CD4-positive, CD25-positive, alpha-beta regulatory T cell (primary cell): ENCODE measurements around the gene OBP2B. TPM values are rescaled to one million over a fixed set of nuclear protein-coding genes. Genes with fewer than 3 reads are reported as not detected.
A peak's percentile ranks its signal among the peaks of the same experiment; 100 is the strongest.

Experiments
- ATAC-seq, 2 donors: fragments of 150-1000 bp; cut with Tn5 transposase; one replicate each; pipeline ENCODE4 v1.10.0; 2021; ENCODE audit warnings: low read depth in 2 of 2, moderate number of reproducible peaks in 2 of 2, moderate library complexity in 1 of 2
- DNase-seq, 3 donors: peaks; one replicate each; pipeline versions ENCODE4 v3.0.0 to v3.0.0-alpha.2; 2012 to 2022; ENCODE audit warnings: mixed read lengths in 1 of 3
- H3K27ac ChIP-seq: one replicate; pipeline ENCODE4 v1.7.0; 2013; ENCODE audit warnings: mild to moderate bottlenecking, low read length; ENCODE audit not compliant: insufficient read depth, poor library complexity, severe bottlenecking
- H3K27me3 ChIP-seq: one replicate; pipeline ENCODE4 v1.7.0; 2013; ENCODE audit warnings: low read length; ENCODE audit not compliant: control insufficient read depth, insufficient read depth
- H3K36me3 ChIP-seq: one replicate; pipeline ENCODE4 v1.7.0; 2013; ENCODE audit warnings: mild to moderate bottlenecking, low read length, moderate library complexity; ENCODE audit not compliant: control insufficient read depth, insufficient read depth
- H3K4me1 ChIP-seq: 2 replicates; pipeline ENCODE4 v1.7.0; 2013; ENCODE audit warnings: mild to moderate bottlenecking, low read length; ENCODE audit not compliant: insufficient read depth, control insufficient read depth, poor library complexity, severe bottlenecking
- H3K4me3 ChIP-seq: one replicate; pipeline ENCODE4 v1.7.0; 2013; ENCODE audit warnings: low read depth, mild to moderate bottlenecking, low read length, moderate library complexity
- H3K9me3 ChIP-seq, 2 experiments: 1 replicate in 1 of 2; 2 replicates in 1 of 2; pipeline ENCODE4 v1.7.0; 2013; ENCODE audit warnings: low read length in 2 of 2, mild to moderate bottlenecking in 1 of 2, moderate library complexity in 1 of 2; ENCODE audit not compliant: control insufficient read depth in 2 of 2
- H3K27ac Mint-ChIP-seq, 3 donors: one replicate each; pipeline ENCODE4 v1.8.0; 2020 to 2022; ENCODE audit warnings: mild to moderate bottlenecking in 3 of 3, mixed read lengths in 3 of 3, moderate library complexity in 2 of 3
- H3K27me3 Mint-ChIP-seq: one replicate; pipeline ENCODE4 v1.8.0; 2022; ENCODE audit warnings: mild to moderate bottlenecking, mixed read lengths
- H3K36me3 Mint-ChIP-seq: one replicate; pipeline ENCODE4 v1.8.0; 2020; ENCODE audit warnings: mixed read lengths
- H3K4me1 Mint-ChIP-seq, 4 donors: one replicate each; pipeline ENCODE4 v1.8.0; 2020 to 2022; ENCODE audit warnings: mixed read lengths in 4 of 4, mild to moderate bottlenecking in 1 of 4
- H3K4me3 Mint-ChIP-seq, 4 donors: one replicate each; pipeline ENCODE4 v1.8.0; 2020 to 2022; ENCODE audit warnings: mild to moderate bottlenecking in 4 of 4, mixed read lengths in 4 of 4, moderate library complexity in 3 of 4
- H3K9me3 Mint-ChIP-seq, 7 donors: one replicate each; pipeline ENCODE4 v1.8.0; 2020 to 2022; ENCODE audit warnings: mixed read lengths in 7 of 7, mild to moderate bottlenecking in 3 of 7, moderate library complexity in 2 of 7
- polyA plus RNA-seq, 4 donors: library from polyadenylated mRNA; unstranded; fragments of 300-500 nt; fragmentation: Illumina TruSeq; gene quantifications; one replicate each; pipeline ENCODE4 v1.2.3, GENCODE V29; 2021
- total RNA-seq: library from RNA; stranded (reverse); gene quantifications from one replicate; pipeline ENCODE4 v1.2.3, GENCODE V29; 2022

The OBP2B gene
- total and polyA plus RNA-seq, 5 donors from 2014 or later = not detected

- Mint-ChIP-seq H3K9me3 (no peaks in the 10 kb centered on the region), H3K36me3 (no peaks in the 10 kb centered on the region), H3K27me3 (peaks cover 24% of the 10 kb centered on the region), H3K4me3 (no peak overlapping the region), H3K4me1 (peaks cover 0 to 12% (median 10%) of the 10 kb centered on the region in 4 donors), H3K27ac (no peak overlapping the region)
- no peak for ATAC-seq
- Histone ChIP-seq H3K36me3 (no peaks in the 10 kb centered on the region), H3K27ac (no peak overlapping the region), H3K9me3 (no peaks in the 10 kb centered on the region), H3K4me1 (peaks cover 7% of the 10 kb centered on the region), H3K4me3 (no peak overlapping the region), H3K27me3 (peaks cover 12% of the 10 kb centered on the region)
- DNase-seq = no peak
Observed at GRCh38 chr9:133187561-133188005, 21.5 kb downstream of the OBP2B start.

- peaks cover 7% of the 10 kb centered on the region for H3K4me1 ChIP-seq
- H3K27me3 ChIP-seq = peaks cover 14% of the 10 kb centered on the region
- H3K4me3 ChIP-seq = no peak overlapping the region
- Mint-ChIP-seq H3K9me3 (no peaks in the 10 kb centered on the region), H3K27ac (peak overlapping the region in 1 of 3 donors; percentile 25), H3K4me3 (no peak overlapping the region), H3K4me1 (peaks cover 0 to 12% (median 10%) of the 10 kb centered on the region in 4 donors), H3K36me3 (no peaks in the 10 kb centered on the region), H3K27me3 (peaks cover 23% of the 10 kb centered on the region)
- DNase-seq (no peak), ATAC-seq (no peak)
- no peaks in the 10 kb centered on the region for H3K9me3 ChIP-seq
- no peaks in the 10 kb centered on the region for H3K36me3 ChIP-seq
- H3K27ac ChIP-seq = no peak overlapping the region
Observed at GRCh38 chr9:133186736-133187135, 22.3 kb downstream of the OBP2B start.

- H3K36me3 Mint-ChIP-seq = no peaks in the 10 kb centered on the region
- Histone ChIP-seq H3K27ac (no peak overlapping the region), H3K27me3 (peaks cover 14% of the 10 kb centered on the region), H3K36me3 (no peaks in the 10 kb centered on the region), H3K4me3 (peak overlapping the region; percentile 10), H3K9me3 (no peaks in the 10 kb centered on the region), H3K4me1 (peaks cover 7% of the 10 kb centered on the region)
- peaks cover 29% of the 10 kb centered on the region for H3K27me3 Mint-ChIP-seq
- peaks cover 2 to 12% (median 10%) of the 10 kb centered on the region in 4 donors for H3K4me1 Mint-ChIP-seq
- peak overlapping the region in 1 of 4 donors; percentile 41 for H3K4me3 Mint-ChIP-seq
- no peaks in the 10 kb centered on the region for H3K9me3 Mint-ChIP-seq
- ATAC-seq = peak; percentile 37 to 38
- peak in 2 of 3 donors; percentile 27 to 65 for DNase-seq
- H3K27ac Mint-ChIP-seq = no peak overlapping the region
Observed at GRCh38 chr9:133184971-133185370, 24.1 kb downstream of the OBP2B start.

GRCh38 chr9:133182151-133182550 is 26.9 kb downstream of the OBP2B start:
- no peak overlapping the region for H3K4me3 Mint-ChIP-seq
- H3K27me3 Mint-ChIP-seq = peaks cover 35% of the 10 kb centered on the region
- DNase-seq (no peak), ATAC-seq (no peak)
- H3K9me3 Mint-ChIP-seq = no peaks in the 10 kb centered on the region
- H3K36me3 ChIP-seq = no peaks in the 10 kb centered on the region
- no peaks in the 10 kb centered on the region for H3K9me3 ChIP-seq
- H3K36me3 Mint-ChIP-seq = no peaks in the 10 kb centered on the region
- no peak overlapping the region for H3K27ac ChIP-seq
- H3K27me3 ChIP-seq = peaks cover 14% of the 10 kb centered on the region
- peaks cover 7% of the 10 kb centered on the region for H3K4me1 ChIP-seq
- H3K4me3 ChIP-seq = no peak overlapping the region
- no peak overlapping the region for H3K27ac Mint-ChIP-seq
- H3K4me1 Mint-ChIP-seq = peaks cover 4 to 12% (median 10%) of the 10 kb centered on the region in 4 donors

GRCh38 chr9:133181561-133181960 is 27.5 kb downstream of the OBP2B start:
- DNase-seq (no peak), ATAC-seq (no peak)
- Mint-ChIP-seq H3K27me3 (peaks cover 41% of the 10 kb centered on the region), H3K4me3 (no peak overlapping the region), H3K4me1 (peaks cover 4 to 12% (median 10%) of the 10 kb centered on the region in 4 donors), H3K27ac (no peak overlapping the region), H3K9me3 (no peaks in the 10 kb centered on the region), H3K36me3 (no peaks in the 10 kb centered on the region)
- peaks cover 14% of the 10 kb centered on the region for H3K27me3 ChIP-seq
- H3K4me3 ChIP-seq = no peak overlapping the region
- no peaks in the 10 kb centered on the region for H3K36me3 ChIP-seq
- H3K9me3 ChIP-seq = no peaks in the 10 kb centered on the region
- peaks cover 7% of the 10 kb centered on the region for H3K4me1 ChIP-seq
- no peak overlapping the region for H3K27ac ChIP-seq

- no peak for ATAC-seq
Observed at GRCh38 chr9:133180953-133181352, 28.1 kb downstream of the OBP2B start.

GRCh38 chr9:133173056-133173455 is 36.0 kb downstream of the OBP2B start:
- H3K4me3 ChIP-seq = no peak overlapping the region
- no peaks in the 10 kb centered on the region for H3K9me3 Mint-ChIP-seq
- no peaks in the 10 kb centered on the region for H3K4me1 Mint-ChIP-seq
- H3K27ac Mint-ChIP-seq = no peak overlapping the region
- H3K36me3 Mint-ChIP-seq = no peaks in the 10 kb centered on the region
- no peaks in the 10 kb centered on the region for H3K36me3 ChIP-seq
- no peaks in the 10 kb centered on the region for H3K4me1 ChIP-seq
- ATAC-seq = no peak
- no peaks in the 10 kb centered on the region for H3K9me3 ChIP-seq
- DNase-seq = no peak
- no peak overlapping the region for H3K4me3 Mint-ChIP-seq
- H3K27me3 Mint-ChIP-seq = peaks cover 50% of the 10 kb centered on the region
- H3K27ac ChIP-seq = no peak overlapping the region
- peaks cover 2% of the 10 kb centered on the region for H3K27me3 ChIP-seq

More at GRCh38 chr9:133180953-133181352, 28.1 kb downstream of the OBP2B start:
- H3K36me3 ChIP-seq = no peaks in the 10 kb centered on the region
- H3K27me3 ChIP-seq = peaks cover 14% of the 10 kb centered on the region
- Mint-ChIP-seq H3K36me3 (no peaks in the 10 kb centered on the region), H3K9me3 (no peaks in the 10 kb centered on the region), H3K27me3 (peaks cover 43% of the 10 kb centered on the region), H3K4me1 (peaks cover 4 to 9% (median 6%) of the 10 kb centered on the region in 4 donors), H3K27ac (no peak overlapping the region), H3K4me3 (no peak overlapping the region)
- DNase-seq = no peak
- no peak overlapping the region for H3K4me3 ChIP-seq
- H3K9me3 ChIP-seq = no peaks in the 10 kb centered on the region
- H3K4me1 ChIP-seq = peaks cover 5% of the 10 kb centered on the region
- no peak overlapping the region for H3K27ac ChIP-seq

GRCh38 chr9:133171161-133171961 is 37.7 kb downstream of the OBP2B start:
- Mint-ChIP-seq H3K27ac (no peak overlapping the region), H3K4me1 (no peaks in the 10 kb centered on the region), H3K4me3 (no peak overlapping the region), H3K27me3 (peaks cover 39% of the 10 kb centered on the region), H3K36me3 (no peaks in the 10 kb centered on the region), H3K9me3 (no peaks in the 10 kb centered on the region)
- DNase-seq (no peak), ATAC-seq (no peak)
- no peaks in the 10 kb centered on the region for H3K36me3 ChIP-seq
- no peaks in the 10 kb centered on the region for H3K4me1 ChIP-seq
- no peak overlapping the region for H3K27ac ChIP-seq
- no peaks in the 10 kb centered on the region for H3K9me3 ChIP-seq
- peaks cover 2% of the 10 kb centered on the region for H3K27me3 ChIP-seq
- H3K4me3 ChIP-seq = no peak overlapping the region
